GM19463 (cell line): ENCODE measurements around the gene PLD6.
"Not testable (repeated sequence)": the region's sequence is repeated elsewhere in the genome, so short reads cannot be mapped to it uniquely, and the experiment has no call there.

Source experiments
- ATAC-seq: cut with Tn5 transposase; IDR thresholded peaks from one replicate; pipeline ENCODE4 v1.9.1; 2021; ENCODE audit warnings: mild to moderate bottlenecking, moderate library complexity; ENCODE audit not compliant: unreplicated experiment

Gene PLD6

GRCh38 chr17:17201907-17202306 is 4.2 kb downstream of the PLD6 start:
- ATAC-seq: no peak

- ATAC-seq: no peak
Measured at GRCh38 chr17:17201271-17201670, 4.9 kb downstream of the PLD6 start.

GRCh38 chr17:17200831-17201230 is 5.3 kb downstream of the PLD6 start:
- no peak for ATAC-seq

GRCh38 chr17:17200311-17200710 is 5.8 kb downstream of the PLD6 start:
- ATAC-seq: no peak

GRCh38 chr17:17198281-17198680 is 7.9 kb downstream of the PLD6 start:
- no peak for ATAC-seq

- no peak for ATAC-seq
Measured at GRCh38 chr17:17196776-17197175, 9.4 kb downstream of the PLD6 start.

GRCh38 chr17:17195466-17195865 is 10.7 kb downstream of the PLD6 start:
- ATAC-seq: not testable (repeated sequence)

GRCh38 chr17:17191961-17192381 is 14.2 kb downstream of the PLD6 start:
- ATAC-seq: no peak

GRCh38 chr17:17191346-17191792 is 14.8 kb downstream of the PLD6 start:
- ATAC-seq: no peak

- no peak for ATAC-seq
Measured at GRCh38 chr17:17190188-17190587, 15.9 kb downstream of the PLD6 start.

- no peak for ATAC-seq
Measured at GRCh38 chr17:17189559-17189958, 16.6 kb downstream of the PLD6 start.

GRCh38 chr17:17188586-17188985 is 17.5 kb downstream of the PLD6 start:
- ATAC-seq: no peak

- no peak for ATAC-seq
Measured at GRCh38 chr17:17186551-17187505, 19.3 kb downstream of the PLD6 start.

GRCh38 chr17:17186051-17186450 is 20.1 kb downstream of the PLD6 start:
- no peak for ATAC-seq

- not testable (repeated sequence) for ATAC-seq
Measured at GRCh38 chr17:17184985-17185757, 21.0 kb downstream of the PLD6 start.

- ATAC-seq: no peak
Measured at GRCh38 chr17:17183744-17184143, 22.4 kb downstream of the PLD6 start.

GRCh38 chr17:17182598-17183136 is 23.5 kb downstream of the PLD6 start:
- ATAC-seq: no peak

GRCh38 chr17:17181666-17182597 is 24.2 kb downstream of the PLD6 start:
- no peak for ATAC-seq

- ATAC-seq: no peak
Measured at GRCh38 chr17:17180741-17181525, 25.2 kb downstream of the PLD6 start.
